SU-DHL-6 (cell line): ENCODE results near the gene C2orf92.

Experiments used
- EZH2phosphoT487 ChIP-seq: fragments of 200-600 bp; sonication (generic), shearing (Covaris generic); conservative IDR thresholded peaks from 2 replicates; pipeline ENCODE4 v1.6.1; 2018; ENCODE audit warnings: mild to moderate bottlenecking, antibody characterized with exemption, low read length, moderate library complexity, mixed read lengths
- TF ChIP-seq, protein P1 (sequence below): fragments of 200-600 bp; sonication (generic); IDR thresholded peaks from one replicate; pipeline ENCODE4 v1.5.1; 2017; ENCODE audit warnings: antibody characterized with exemption, mild to moderate bottlenecking, low read length, moderate library complexity; ENCODE audit not compliant: insufficient read depth, poor library complexity, severe bottlenecking

DNA sequence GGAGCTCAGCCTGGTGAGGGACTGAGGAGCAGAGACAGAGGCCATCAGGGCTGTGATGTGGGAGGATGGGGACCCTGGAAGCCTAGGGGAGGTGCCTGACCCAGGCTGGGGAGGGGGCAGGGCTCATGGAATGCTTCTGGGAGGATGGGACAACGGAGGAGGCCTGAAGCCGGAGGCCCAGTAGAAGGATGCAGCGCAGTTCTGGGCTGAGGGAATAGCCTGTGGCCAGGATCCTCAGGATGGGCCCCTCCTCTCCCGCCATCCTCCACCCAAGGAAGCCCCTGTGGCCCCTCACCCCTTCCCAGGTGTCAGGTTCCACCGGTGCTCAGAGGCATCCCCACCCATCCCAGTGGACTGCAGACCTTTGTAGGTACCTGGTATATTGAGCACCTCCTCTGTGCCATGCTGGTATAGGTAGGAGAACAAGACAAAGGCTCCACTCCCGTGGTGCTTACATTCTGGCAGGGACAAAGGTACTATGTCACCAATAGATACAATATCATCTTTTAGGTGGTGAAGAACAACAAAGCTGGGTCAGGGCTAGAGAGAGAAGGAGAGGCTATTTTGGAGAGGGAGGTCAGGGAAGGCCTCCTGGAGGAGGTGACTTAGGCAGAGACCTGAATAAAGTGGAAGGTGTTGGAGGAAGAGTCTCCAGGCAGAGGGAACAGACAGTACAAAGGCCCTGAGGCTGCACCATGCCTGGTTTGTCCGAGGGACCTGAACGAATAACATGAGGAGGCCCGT is 46.6 kb downstream of the C2orf92 start:
- TF ChIP-seq, protein P1, sequence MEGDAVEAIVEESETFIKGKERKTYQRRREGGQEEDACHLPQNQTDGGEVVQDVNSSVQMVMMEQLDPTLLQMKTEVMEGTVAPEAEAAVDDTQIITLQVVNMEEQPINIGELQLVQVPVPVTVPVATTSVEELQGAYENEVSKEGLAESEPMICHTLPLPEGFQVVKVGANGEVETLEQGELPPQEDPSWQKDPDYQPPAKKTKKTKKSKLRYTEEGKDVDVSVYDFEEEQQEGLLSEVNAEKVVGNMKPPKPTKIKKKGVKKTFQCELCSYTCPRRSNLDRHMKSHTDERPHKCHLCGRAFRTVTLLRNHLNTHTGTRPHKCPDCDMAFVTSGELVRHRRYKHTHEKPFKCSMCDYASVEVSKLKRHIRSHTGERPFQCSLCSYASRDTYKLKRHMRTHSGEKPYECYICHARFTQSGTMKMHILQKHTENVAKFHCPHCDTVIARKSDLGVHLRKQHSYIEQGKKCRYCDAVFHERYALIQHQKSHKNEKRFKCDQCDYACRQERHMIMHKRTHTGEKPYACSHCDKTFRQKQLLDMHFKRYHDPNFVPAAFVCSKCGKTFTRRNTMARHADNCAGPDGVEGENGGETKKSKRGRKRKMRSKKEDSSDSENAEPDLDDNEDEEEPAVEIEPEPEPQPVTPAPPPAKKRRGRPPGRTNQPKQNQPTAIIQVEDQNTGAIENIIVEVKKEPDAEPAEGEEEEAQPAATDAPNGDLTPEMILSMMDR = no peak
- no peak for TF ChIP-seq EZH2phosphoT487
